SIG-M5 (cell line): ENCODE measurements around the gene CWC15.
"Not testable (repeated sequence)": the region's sequence is repeated elsewhere in the genome, so short reads cannot be mapped to it uniquely, and the experiment has no call there.

Experiments
- DNase-seq: peaks from one replicate; lab custom pipeline; 2025; lab: John Stamatoyannopoulos, UW

CWC15 gene

GRCh38 chr11:94973099-94973968 lies at the start of gene CWC15, which contains the start of gene KDM4D:
Gene CWC15 (minus strand): TSS chr11:94973556. CDS start chr11:94972185, 1,371 bp downstream.
Gene KDM4D (plus strand): TSS chr11:94973709. CDS start chr11:94997373, 23,664 bp downstream.
- DNase-seq, result peak; percentile 85

- DNase-seq, result not testable (repeated sequence)
These were observed 48.1 kb upstream of the CWC15 start for GRCh38 chr11:95021468-95021867.

GRCh38 chr11:95016139-95016538 lies 42.8 kb upstream of the CWC15 start:
- no peak for DNase-seq

- DNase-seq, result no peak
These were observed 40.9 kb upstream of the CWC15 start for GRCh38 chr11:95014184-95014821.

- DNase-seq, result no peak
These were observed 38.0 kb upstream of the CWC15 start for GRCh38 chr11:95011376-95011775.

GRCh38 chr11:95005642-95006041 lies 32.3 kb upstream of the CWC15 start:
- DNase-seq, result no peak

- DNase-seq, result no peak
These were observed 30.4 kb upstream of the CWC15 start for GRCh38 chr11:95003716-95004115.

- no peak for DNase-seq
These were observed 24.9 kb upstream of the CWC15 start for GRCh38 chr11:94998285-94998684.

GRCh38 chr11:94997437-94997836 lies 24.1 kb upstream of the CWC15 start:
- no peak for DNase-seq

- DNase-seq, result no peak
These were observed 20.1 kb upstream of the CWC15 start for GRCh38 chr11:94993400-94993943.

GRCh38 chr11:94988748-94989147 lies 15.4 kb upstream of the CWC15 start:
- DNase-seq, result no peak

GRCh38 chr11:94987378-94987777 lies 14.0 kb upstream of the CWC15 start:
- no peak for DNase-seq

- no peak for DNase-seq
These were observed 2.2 kb upstream of the CWC15 start for GRCh38 chr11:94975599-94975998.

- DNase-seq, result no peak
These were observed 822 bp upstream of the CWC15 start for GRCh38 chr11:94974178-94974577.

- DNase-seq, result no peak
These were observed 657 bp downstream of the CWC15 start for GRCh38 chr11:94972700-94973098.

GRCh38 chr11:94968334-94968958 lies 4.9 kb downstream of the CWC15 start:
- no peak for DNase-seq

- no peak for DNase-seq
These were observed 8.4 kb downstream of the CWC15 start for GRCh38 chr11:94964934-94965333.

GRCh38 chr11:94961255-94961654 lies 12.1 kb downstream of the CWC15 start:
- no peak for DNase-seq

GRCh38 chr11:94960488-94960887 lies 12.9 kb downstream of the CWC15 start:
- DNase-seq, result no peak

- no peak for DNase-seq
These were observed 14.2 kb downstream of the CWC15 start for GRCh38 chr11:94959179-94959578.

- DNase-seq, result no peak
These were observed 15.1 kb downstream of the CWC15 start for GRCh38 chr11:94958121-94958696.

GRCh38 chr11:94956963-94957362 lies 16.4 kb downstream of the CWC15 start:
- DNase-seq, result no peak
